A549 (cell line): ENCODE measurements around the gene DMAC2L. TPM values are rescaled to one million over a fixed set of nuclear protein-coding genes. Genes with fewer than 3 reads are reported as not detected.
"Not testable (repeated sequence)": the region's sequence is repeated elsewhere in the genome, so short reads cannot be mapped to it uniquely, and the experiment has no call there.

Experiments
- ATAC-seq, 2 experiments: fragments of 200-7000 bp in 1 of 2; fragments of >200 bp in 1 of 2; cut with Nextera tagmentation in 1 of 2; cut with Tn5 transposase in 1 of 2; 3 replicates each; pipeline versions ENCODE4 v1.8.0 to v1.9.1; 2018 to 2020; ENCODE audit warnings: mild to moderate bottlenecking in 1 of 2, moderate library complexity in 1 of 2
- CTCF ChIA-PET: fragments of 300-600 bp; sonication (Branson Sonifier 250); formaldehyde crosslinking; extraction: SDS; loops from one replicate; lab custom pipeline; 2021; ENCODE audit warnings: antibody characterized with exemption, inconsistent platforms; lab: Yijun Ruan, JAX
- POLR2A ChIA-PET: fragments of 350-600 bp; formaldehyde crosslinking; extraction: SDS; loops from one replicate; lab custom pipeline; 2021; ENCODE audit warnings: antibody characterized with exemption, inconsistent platforms; lab: Yijun Ruan, JAX
- DNase-seq, 2 experiments: peaks; one replicate each; pipeline versions ENCODE4 v3.0.0 to v3.0.0-alpha.2; 2011 to 2016; ENCODE audit warnings: low read depth in 1 of 2, low spot score in 1 of 2
- FAIRE-seq: peaks from 2 replicates; lab custom pipeline; 2011; peaks lifted over from hg19 to GRCh38; lab: Jason Lieb, UNC
- H3K27ac ChIP-seq, 2 experiments: fragments of >200 bp; sonication (Bioruptor Twin); formaldehyde crosslinking; 3 replicates each; pipeline ENCODE4 v1.5.1; 2016 to 2017
- H3K4me1 ChIP-seq: fragments of >200 bp; sonication (Bioruptor Twin); formaldehyde crosslinking; 3 replicates; pipeline ENCODE4 v1.6.1; 2016
- H3K4me2 ChIP-seq: fragments of >200 bp; sonication (Bioruptor Twin); formaldehyde crosslinking; 3 replicates; pipeline ENCODE4 v1.6.1; 2016
- H3K4me3 ChIP-seq: fragments of >200 bp; sonication (Bioruptor Twin); formaldehyde crosslinking; 3 replicates; pipeline ENCODE4 v1.5.1; 2016
- H3K9me3 ChIP-seq: fragments of >200 bp; sonication (Bioruptor Twin); formaldehyde crosslinking; 3 replicates; pipeline ENCODE4 v1.6.1; 2016
- CHD2 ChIP-seq: fragments of 150-350 bp; IDR thresholded peaks from 2 replicates; pipeline ENCODE4 v1.6.1; 2014; ENCODE audit warnings: low read length; ENCODE audit not compliant: partially characterized antibody
- CTCF ChIP-seq: fragments of >200 bp; sonication (Bioruptor Twin); formaldehyde crosslinking; IDR thresholded peaks from 3 replicates; pipeline ENCODE4 v1.5.1; 2016
- EHF ChIP-seq: fragments of 250-450 bp; sonication (Bioruptor Pico); IDR thresholded peaks from 2 replicates; pipeline ENCODE4 v1.5.0; 2020; ENCODE audit warnings: mild to moderate bottlenecking
- FOSB ChIP-seq: fragments of 250-450 bp; sonication (Bioruptor Pico); IDR thresholded peaks from 2 replicates; pipeline ENCODE4 v1.5.0; 2020; ENCODE audit warnings: mild to moderate bottlenecking, moderate library complexity
- FOXS1 ChIP-seq: fragments of 250-450 bp; sonication (Bioruptor Pico); IDR thresholded peaks from 2 replicates; pipeline ENCODE4 v1.5.0; 2020; ENCODE audit warnings: mild to moderate bottlenecking, moderate library complexity
- HOXA7 ChIP-seq: fragments of 250-450 bp; sonication (Bioruptor Pico); IDR thresholded peaks from 2 replicates; pipeline ENCODE4 v1.5.0; 2020; ENCODE audit warnings: mild to moderate bottlenecking, moderate library complexity
- JUNB ChIP-seq: fragments of >200 bp; sonication (Bioruptor Twin); formaldehyde crosslinking; IDR thresholded peaks from 2 replicates; pipeline ENCODE4 v1.6.1; 2016
- KDM1A ChIP-seq: fragments of 200-600 bp; sonication (generic); IDR thresholded peaks from 2 replicates; pipeline ENCODE4 v1.6.1; 2016; ENCODE audit warnings: low read depth, mild to moderate bottlenecking
- MAFK ChIP-seq: fragments of 450-650 bp; IDR thresholded peaks from 2 replicates; pipeline ENCODE4 v1.6.1; 2014; ENCODE audit not compliant: partially characterized antibody
- MYC ChIP-seq: IDR thresholded peaks from 2 replicates; pipeline ENCODE4 v1.6.1; 2012; ENCODE audit warnings: mild to moderate bottlenecking, inconsistent platforms, low read length, improper control_type of control experiment, borderline replicate concordance
- PHF8 ChIP-seq: fragments of 200-600 bp; sonication (generic); IDR thresholded peaks from 2 replicates; pipeline ENCODE4 v1.6.1; 2016; ENCODE audit warnings: low read depth, mild to moderate bottlenecking, antibody characterized with exemption, moderate library complexity, borderline replicate concordance
- RARB ChIP-seq: fragments of 250-450 bp; sonication (Bioruptor Pico); IDR thresholded peaks from 2 replicates; pipeline ENCODE4 v1.8.0; 2021; ENCODE audit warnings: mild to moderate bottlenecking, moderate library complexity
- RNF2 ChIP-seq: fragments of 200-600 bp; sonication (generic); IDR thresholded peaks from 2 replicates; pipeline ENCODE4 v1.6.1; 2016; ENCODE audit warnings: low read depth, mild to moderate bottlenecking, antibody characterized with exemption, moderate library complexity, borderline replicate concordance
- SMC3 ChIP-seq: fragments of >200 bp; sonication (Bioruptor Twin); formaldehyde crosslinking; IDR thresholded peaks from 3 replicates; pipeline ENCODE4 v1.6.1; 2018; ENCODE audit warnings: inconsistent platforms
- SREBF2 ChIP-seq: fragments of 450-650 bp; IDR thresholded peaks from 2 replicates; pipeline ENCODE4 v1.6.1; 2014; ENCODE audit warnings: mild to moderate bottlenecking, moderate library complexity
- TP53 ChIP-seq: fragments of 250-450 bp; sonication (Bioruptor Pico); IDR thresholded peaks from 2 replicates; pipeline ENCODE4 v1.5.0; 2021; ENCODE audit warnings: mild to moderate bottlenecking, moderate library complexity
- USF2 ChIP-seq: fragments of 450-650 bp; IDR thresholded peaks from 2 replicates; pipeline ENCODE4 v1.6.1; 2014; ENCODE audit warnings: antibody characterized with exemption
- ZC3H11A ChIP-seq: fragments of 450-650 bp; IDR thresholded peaks from 2 replicates; pipeline ENCODE4 v1.6.1; 2014; ENCODE audit warnings: antibody characterized with exemption, mild to moderate bottlenecking
- ZFP36 ChIP-seq: fragments of 450-650 bp; IDR thresholded peaks from 2 replicates; pipeline ENCODE4 v1.6.1; 2014; ENCODE audit warnings: borderline replicate concordance; ENCODE audit not compliant: partially characterized antibody
- ZNF302 ChIP-seq: fragments of 250-450 bp; sonication (Bioruptor Pico); IDR thresholded peaks from 2 replicates; pipeline ENCODE4 v1.9.0; 2021; ENCODE audit warnings: inconsistent platforms, mild to moderate bottlenecking, moderate library complexity
- WGBS: methylation state at CpG from one replicate; pipeline ENCODE4 v1.1.6; 2017; ENCODE audit errors: missing lambda C conversion rate; 5-methylcytosine and 5-hydroxymethylcytosine counted together
- polyA plus RNA-seq, 4 experiments: library from polyadenylated mRNA; depleted of rRNA in 3 of 4; stranded (reverse); fragments of >200 nt; fragmentation: RNase III in 1 of 4; extraction: RNeasy Plus Mini Kit Qiagen cat#74134 plus additional on column Dnase treatment in 1 of 4; gene quantifications; 2 replicates in 3 of 4; 3 replicates in 1 of 4; pipeline ENCODE4 v1.2.3, GENCODE V29; 2011 to 2017

The DMAC2L gene
- polyA plus RNA-seq, 2 of the 4 experiments (the other 2 are of a cell fraction) = 14.0 to 24.6 TPM

GRCh38 chr14:50360851-50361250 lies 48.7 kb downstream of the DMAC2L start (continued):
- TF ChIP-seq USF2 (no peak), SMC3 (no peak)

GRCh38 chr14:50361473-50362403 lies 49.6 kb downstream of the DMAC2L start:
- H3K27ac ChIP-seq, FAIRE-seq, H3K9me3 ChIP-seq, DNase-seq, H3K4me2 ChIP-seq, POLR2A ChIA-PET, ATAC-seq, H3K4me3 ChIP-seq: not testable (repeated sequence)
- H3K4me1 ChIP-seq = peaks cover 17% of the 10 kb centered on the region
- 93% methylated on average over 18 of the region's 36 CpGs for WGBS
- CTCF ChIA-PET = interaction anchor here (0.8 to 1.5 kb wide), 2 partner anchors 19 to 38 kb away, joined by 3 read pairs; no protein-coding TSS in a partner anchor

- Histone ChIP-seq H3K4me1 (peaks cover 17% of the 10 kb centered on the region), H3K4me2 (peak overlapping the region; percentile 24; the same call in 2 of the 3 replicates), H3K4me3 (no peak overlapping the region), H3K9me3 (no peaks in the 10 kb centered on the region), H3K27ac (no peak overlapping the region)
- ATAC-seq (no peak), DNase-seq (no peak), FAIRE-seq (no peak)
- POLR2A ChIA-PET = no interaction called here
- CTCF ChIA-PET = interaction anchor here (1.5 kb wide), 1 partner anchor 20 kb away, joined by 3 read pairs; no protein-coding TSS in a partner anchor
- TF ChIP-seq RARB (no peak), FOSB (CRISPR knock-in tag) (no peak), FOXS1 (CRISPR knock-in tag) (no peak), RNF2 (no peak), ZNF302 (no peak), TP53 (CRISPR knock-in tag) (no peak), USF2 (no peak), PHF8 (no peak), MAFK (no peak), CTCF (no peak), HOXA7 (CRISPR knock-in tag) (no peak), ZC3H11A (no peak), SREBF2 (no peak), EHF (no peak), JUNB (no peak), MYC (no peak), KDM1A (no peak), ZFP36 (no peak), CHD2 (no peak)
- 89% methylated on average over 14 of the region's 14 CpGs for WGBS
These were observed 50.9 kb downstream of the DMAC2L start for GRCh38 chr14:50362764-50363713.
